SK-N-SH treated with all-trans-retinoic acid at 6 μM for 48 hours (cell line): ENCODE data around the gene NCAM1.

ENCODE experiments used
- ARNTL ChIP-seq: fragments of 450-650 bp; formaldehyde crosslinking; IDR thresholded peaks from 2 replicates; pipeline ENCODE4 v1.5.0; 2020; ENCODE audit warnings: low read depth, mild to moderate bottlenecking, moderate library complexity, borderline replicate concordance
- BACH2 ChIP-seq: fragments of 250-450 bp; sonication (Bioruptor Pico); IDR thresholded peaks from 2 replicates; pipeline ENCODE4 v1.9.0; 2021; ENCODE audit warnings: mild to moderate bottlenecking, borderline replicate concordance
- ISL1 ChIP-seq: fragments of 250-450 bp; sonication (Bioruptor Pico); IDR thresholded peaks from 2 replicates; pipeline ENCODE4 v2.1.2; 2022; ENCODE audit warnings: mild to moderate bottlenecking, moderate library complexity
- TOX ChIP-seq: fragments of 250-450 bp; sonication (Bioruptor Pico); IDR thresholded peaks from 2 replicates; pipeline ENCODE4 v1.8.0; 2021; ENCODE audit warnings: mild to moderate bottlenecking, moderate library complexity, borderline replicate concordance
- ZC3H10 ChIP-seq: fragments of 250-450 bp; sonication (Bioruptor Pico); IDR thresholded peaks from 2 replicates; pipeline ENCODE4 v1.5.1; 2021; ENCODE audit warnings: mild to moderate bottlenecking, moderate library complexity
- ZFP3 ChIP-seq: fragments of 250-450 bp; sonication (Bioruptor Pico); IDR thresholded peaks from 2 replicates; pipeline ENCODE4 v1.5.0; 2020; ENCODE audit warnings: mild to moderate bottlenecking, moderate library complexity
- ZNF565 ChIP-seq: fragments of 450-650 bp; formaldehyde crosslinking; conservative IDR thresholded peaks from 2 replicates; pipeline ENCODE4 v1.5.0; 2020; ENCODE audit warnings: low read depth, mild to moderate bottlenecking, moderate library complexity
- ZNF8 ChIP-seq: fragments of 450-650 bp; formaldehyde crosslinking; IDR thresholded peaks from 2 replicates; pipeline ENCODE4 v1.5.0; 2020; ENCODE audit warnings: mild to moderate bottlenecking, moderate library complexity
- TF ChIP-seq, protein P1 (sequence below): fragments of 250-450 bp; sonication (Bioruptor Pico); IDR thresholded peaks from 2 replicates; pipeline ENCODE4 v1.8.0; 2020; ENCODE audit warnings: mild to moderate bottlenecking, moderate library complexity, borderline replicate concordance
- TF ChIP-seq, protein P2 (sequence below): fragments of 250-450 bp; sonication (Bioruptor Pico); IDR thresholded peaks from 2 replicates; pipeline ENCODE4 v1.5.0; 2020; ENCODE audit warnings: mild to moderate bottlenecking, moderate library complexity
- TF ChIP-seq, protein P3 (sequence below): fragments of 250-450 bp; sonication (Bioruptor Pico); IDR thresholded peaks from 2 replicates; pipeline ENCODE4 v1.5.1; 2021; ENCODE audit warnings: mild to moderate bottlenecking, moderate library complexity
- TF ChIP-seq, protein P4 (sequence below): fragments of 250-450 bp; sonication (Bioruptor Pico); IDR thresholded peaks from 2 replicates; pipeline ENCODE4 v1.8.0; 2021; ENCODE audit warnings: low read depth, mild to moderate bottlenecking, moderate library complexity, borderline replicate concordance
- TF ChIP-seq, protein P5 (sequence below): fragments of 250-450 bp; sonication (Bioruptor Pico); IDR thresholded peaks from 2 replicates; pipeline ENCODE4 v1.5.1; 2020; ENCODE audit warnings: low read depth, mild to moderate bottlenecking, moderate library complexity

DNA sequence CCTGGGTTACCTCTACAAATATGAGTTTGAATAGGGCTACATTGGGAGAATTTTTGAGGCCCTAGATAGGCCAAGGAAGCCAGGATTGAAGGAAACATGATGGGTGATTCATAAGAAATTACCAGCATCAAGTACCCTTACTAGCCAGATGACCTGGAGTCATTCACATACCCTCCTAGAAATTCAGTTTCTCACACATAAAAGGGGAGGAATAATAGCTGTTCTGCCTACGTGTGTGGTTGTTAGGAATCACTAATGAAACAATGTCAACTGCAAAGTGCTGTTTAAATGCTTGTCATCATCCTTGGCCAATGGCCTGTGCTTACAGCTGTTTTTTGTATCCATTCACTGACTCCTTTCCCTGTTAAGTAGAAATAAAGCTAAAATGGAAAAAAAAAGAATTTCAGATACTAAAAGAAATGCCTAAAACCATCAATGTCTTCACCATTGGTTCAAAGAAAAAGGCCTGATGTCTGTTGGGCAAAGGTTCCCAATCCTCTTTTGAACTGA is 114.4 kb downstream of the NCAM1 start:
- TF ChIP-seq, protein P1, sequence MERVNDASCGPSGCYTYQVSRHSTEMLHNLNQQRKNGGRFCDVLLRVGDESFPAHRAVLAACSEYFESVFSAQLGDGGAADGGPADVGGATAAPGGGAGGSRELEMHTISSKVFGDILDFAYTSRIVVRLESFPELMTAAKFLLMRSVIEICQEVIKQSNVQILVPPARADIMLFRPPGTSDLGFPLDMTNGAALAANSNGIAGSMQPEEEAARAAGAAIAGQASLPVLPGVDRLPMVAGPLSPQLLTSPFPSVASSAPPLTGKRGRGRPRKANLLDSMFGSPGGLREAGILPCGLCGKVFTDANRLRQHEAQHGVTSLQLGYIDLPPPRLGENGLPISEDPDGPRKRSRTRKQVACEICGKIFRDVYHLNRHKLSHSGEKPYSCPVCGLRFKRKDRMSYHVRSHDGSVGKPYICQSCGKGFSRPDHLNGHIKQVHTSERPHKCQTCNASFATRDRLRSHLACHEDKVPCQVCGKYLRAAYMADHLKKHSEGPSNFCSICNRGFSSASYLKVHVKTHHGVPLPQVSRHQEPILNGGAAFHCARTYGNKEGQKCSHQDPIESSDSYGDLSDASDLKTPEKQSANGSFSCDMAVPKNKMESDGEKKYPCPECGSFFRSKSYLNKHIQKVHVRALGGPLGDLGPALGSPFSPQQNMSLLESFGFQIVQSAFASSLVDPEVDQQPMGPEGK = no peak
- TF ChIP-seq ARNTL (CRISPR knock-in tag) (no peak), ZNF565 (CRISPR knock-in tag) (no peak), TOX (no peak), BACH2 (CRISPR knock-in tag) (no peak), ZNF8 (CRISPR knock-in tag) (no peak), ISL1 (CRISPR knock-in tag) (no peak), ZC3H10 (CRISPR knock-in tag) (no peak), ZFP3 (CRISPR knock-in tag) (no peak)
- TF ChIP-seq, protein P2, sequence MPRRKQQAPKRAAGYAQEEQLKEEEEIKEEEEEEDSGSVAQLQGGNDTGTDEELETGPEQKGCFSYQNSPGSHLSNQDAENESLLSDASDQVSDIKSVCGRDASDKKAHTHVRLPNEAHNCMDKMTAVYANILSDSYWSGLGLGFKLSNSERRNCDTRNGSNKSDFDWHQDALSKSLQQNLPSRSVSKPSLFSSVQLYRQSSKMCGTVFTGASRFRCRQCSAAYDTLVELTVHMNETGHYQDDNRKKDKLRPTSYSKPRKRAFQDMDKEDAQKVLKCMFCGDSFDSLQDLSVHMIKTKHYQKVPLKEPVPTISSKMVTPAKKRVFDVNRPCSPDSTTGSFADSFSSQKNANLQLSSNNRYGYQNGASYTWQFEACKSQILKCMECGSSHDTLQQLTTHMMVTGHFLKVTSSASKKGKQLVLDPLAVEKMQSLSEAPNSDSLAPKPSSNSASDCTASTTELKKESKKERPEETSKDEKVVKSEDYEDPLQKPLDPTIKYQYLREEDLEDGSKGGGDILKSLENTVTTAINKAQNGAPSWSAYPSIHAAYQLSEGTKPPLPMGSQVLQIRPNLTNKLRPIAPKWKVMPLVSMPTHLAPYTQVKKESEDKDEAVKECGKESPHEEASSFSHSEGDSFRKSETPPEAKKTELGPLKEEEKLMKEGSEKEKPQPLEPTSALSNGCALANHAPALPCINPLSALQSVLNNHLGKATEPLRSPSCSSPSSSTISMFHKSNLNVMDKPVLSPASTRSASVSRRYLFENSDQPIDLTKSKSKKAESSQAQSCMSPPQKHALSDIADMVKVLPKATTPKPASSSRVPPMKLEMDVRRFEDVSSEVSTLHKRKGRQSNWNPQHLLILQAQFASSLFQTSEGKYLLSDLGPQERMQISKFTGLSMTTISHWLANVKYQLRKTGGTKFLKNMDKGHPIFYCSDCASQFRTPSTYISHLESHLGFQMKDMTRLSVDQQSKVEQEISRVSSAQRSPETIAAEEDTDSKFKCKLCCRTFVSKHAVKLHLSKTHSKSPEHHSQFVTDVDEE (CRISPR knock-in tag) = no peak
- TF ChIP-seq, protein P3, sequence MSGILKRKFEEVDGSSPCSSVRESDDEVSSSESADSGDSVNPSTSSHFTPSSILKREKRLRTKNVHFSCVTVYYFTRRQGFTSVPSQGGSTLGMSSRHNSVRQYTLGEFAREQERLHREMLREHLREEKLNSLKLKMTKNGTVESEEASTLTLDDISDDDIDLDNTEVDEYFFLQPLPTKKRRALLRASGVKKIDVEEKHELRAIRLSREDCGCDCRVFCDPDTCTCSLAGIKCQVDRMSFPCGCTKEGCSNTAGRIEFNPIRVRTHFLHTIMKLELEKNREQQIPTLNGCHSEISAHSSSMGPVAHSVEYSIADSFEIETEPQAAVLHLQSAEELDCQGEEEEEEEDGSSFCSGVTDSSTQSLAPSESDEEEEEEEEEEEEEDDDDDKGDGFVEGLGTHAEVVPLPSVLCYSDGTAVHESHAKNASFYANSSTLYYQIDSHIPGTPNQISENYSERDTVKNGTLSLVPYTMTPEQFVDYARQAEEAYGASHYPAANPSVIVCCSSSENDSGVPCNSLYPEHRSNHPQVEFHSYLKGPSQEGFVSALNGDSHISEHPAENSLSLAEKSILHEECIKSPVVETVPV (CRISPR knock-in tag) = no peak
- TF ChIP-seq, protein P4, sequence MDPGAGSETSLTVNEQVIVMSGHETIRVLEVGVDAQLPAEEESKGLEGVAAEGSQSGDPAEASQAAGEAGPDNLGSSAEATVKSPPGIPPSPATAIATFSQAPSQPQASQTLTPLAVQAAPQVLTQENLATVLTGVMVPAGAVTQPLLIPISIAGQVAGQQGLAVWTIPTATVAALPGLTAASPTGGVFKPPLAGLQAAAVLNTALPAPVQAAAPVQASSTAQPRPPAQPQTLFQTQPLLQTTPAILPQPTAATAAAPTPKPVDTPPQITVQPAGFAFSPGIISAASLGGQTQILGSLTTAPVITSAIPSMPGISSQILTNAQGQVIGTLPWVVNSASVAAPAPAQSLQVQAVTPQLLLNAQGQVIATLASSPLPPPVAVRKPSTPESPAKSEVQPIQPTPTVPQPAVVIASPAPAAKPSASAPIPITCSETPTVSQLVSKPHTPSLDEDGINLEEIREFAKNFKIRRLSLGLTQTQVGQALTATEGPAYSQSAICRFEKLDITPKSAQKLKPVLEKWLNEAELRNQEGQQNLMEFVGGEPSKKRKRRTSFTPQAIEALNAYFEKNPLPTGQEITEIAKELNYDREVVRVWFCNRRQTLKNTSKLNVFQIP = no peak
- TF ChIP-seq, protein P5, sequence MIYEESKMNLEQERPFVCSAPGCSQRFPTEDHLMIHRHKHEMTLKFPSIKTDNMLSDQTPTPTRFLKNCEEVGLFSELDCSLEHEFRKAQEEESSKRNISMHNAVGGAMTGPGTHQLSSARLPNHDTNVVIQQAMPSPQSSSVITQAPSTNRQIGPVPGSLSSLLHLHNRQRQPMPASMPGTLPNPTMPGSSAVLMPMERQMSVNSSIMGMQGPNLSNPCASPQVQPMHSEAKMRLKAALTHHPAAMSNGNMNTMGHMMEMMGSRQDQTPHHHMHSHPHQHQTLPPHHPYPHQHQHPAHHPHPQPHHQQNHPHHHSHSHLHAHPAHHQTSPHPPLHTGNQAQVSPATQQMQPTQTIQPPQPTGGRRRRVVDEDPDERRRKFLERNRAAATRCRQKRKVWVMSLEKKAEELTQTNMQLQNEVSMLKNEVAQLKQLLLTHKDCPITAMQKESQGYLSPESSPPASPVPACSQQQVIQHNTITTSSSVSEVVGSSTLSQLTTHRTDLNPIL (CRISPR knock-in tag) = no peak
